ENCODE results near the gene EIF4G2. TPM values are rescaled to one million over a fixed set of nuclear protein-coding genes. Genes with fewer than 3 reads are reported as not detected.

EIF4G2 gene
- total RNA-seq, 1 donor from 2014 or later, result 769 TPM

DNA sequence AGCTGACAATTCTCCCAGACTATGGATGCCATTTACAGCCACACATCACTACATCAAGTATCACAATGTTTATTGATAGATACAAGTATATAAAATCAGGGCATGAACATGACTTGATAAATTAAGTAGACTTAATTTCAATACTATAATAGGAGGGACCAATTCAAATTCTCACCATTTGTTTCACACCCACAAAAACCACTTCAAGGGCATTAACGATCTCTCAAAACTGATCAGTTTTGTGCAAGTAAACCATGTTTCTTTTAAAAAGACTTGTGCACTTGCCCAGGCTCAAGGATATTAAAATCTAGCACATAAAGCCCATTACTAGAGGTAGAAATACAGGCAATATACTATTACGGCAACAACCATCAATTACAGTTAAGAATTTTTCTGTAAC is 11.7 kb downstream of the EIF4G2 start:
- H3K27me3 Mint-ChIP-seq, result no peaks in the 10 kb centered on the region
- H3K9me3 Mint-ChIP-seq, result no peaks in the 10 kb centered on the region
- ATAC-seq (ENCODE audit: low read depth) (no peak), DNase-seq (no peak)
- H3K27ac Mint-ChIP-seq, result no peak overlapping the region
- H3K4me1 Mint-ChIP-seq, result peaks cover 24% of the 10 kb centered on the region
- TF ChIP-seq, protein P1, sequence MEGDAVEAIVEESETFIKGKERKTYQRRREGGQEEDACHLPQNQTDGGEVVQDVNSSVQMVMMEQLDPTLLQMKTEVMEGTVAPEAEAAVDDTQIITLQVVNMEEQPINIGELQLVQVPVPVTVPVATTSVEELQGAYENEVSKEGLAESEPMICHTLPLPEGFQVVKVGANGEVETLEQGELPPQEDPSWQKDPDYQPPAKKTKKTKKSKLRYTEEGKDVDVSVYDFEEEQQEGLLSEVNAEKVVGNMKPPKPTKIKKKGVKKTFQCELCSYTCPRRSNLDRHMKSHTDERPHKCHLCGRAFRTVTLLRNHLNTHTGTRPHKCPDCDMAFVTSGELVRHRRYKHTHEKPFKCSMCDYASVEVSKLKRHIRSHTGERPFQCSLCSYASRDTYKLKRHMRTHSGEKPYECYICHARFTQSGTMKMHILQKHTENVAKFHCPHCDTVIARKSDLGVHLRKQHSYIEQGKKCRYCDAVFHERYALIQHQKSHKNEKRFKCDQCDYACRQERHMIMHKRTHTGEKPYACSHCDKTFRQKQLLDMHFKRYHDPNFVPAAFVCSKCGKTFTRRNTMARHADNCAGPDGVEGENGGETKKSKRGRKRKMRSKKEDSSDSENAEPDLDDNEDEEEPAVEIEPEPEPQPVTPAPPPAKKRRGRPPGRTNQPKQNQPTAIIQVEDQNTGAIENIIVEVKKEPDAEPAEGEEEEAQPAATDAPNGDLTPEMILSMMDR (IDR thresholded peaks at IDR 0.05), result no peak
- H3K4me3 Mint-ChIP-seq, result no peak overlapping the region
- peaks cover 70% of the 10 kb centered on the region for H3K36me3 Mint-ChIP-seq (ENCODE audit: low read depth)
- ChIA-PET POLR2A (interaction anchor here (1.3 to 5.6 kb wide), 2 partner anchors 12 to 52 kb away, joined by 3 to 65 read pairs; partner anchors contain the start of gene EIF4G2), CTCF (no interaction called here)
- intact Hi-C loops (cut with micrococcal nuclease), result loop anchor here (1.0 kb wide), 1 partner anchor 10 kb away; no protein-coding TSS in a partner anchor

DNA sequence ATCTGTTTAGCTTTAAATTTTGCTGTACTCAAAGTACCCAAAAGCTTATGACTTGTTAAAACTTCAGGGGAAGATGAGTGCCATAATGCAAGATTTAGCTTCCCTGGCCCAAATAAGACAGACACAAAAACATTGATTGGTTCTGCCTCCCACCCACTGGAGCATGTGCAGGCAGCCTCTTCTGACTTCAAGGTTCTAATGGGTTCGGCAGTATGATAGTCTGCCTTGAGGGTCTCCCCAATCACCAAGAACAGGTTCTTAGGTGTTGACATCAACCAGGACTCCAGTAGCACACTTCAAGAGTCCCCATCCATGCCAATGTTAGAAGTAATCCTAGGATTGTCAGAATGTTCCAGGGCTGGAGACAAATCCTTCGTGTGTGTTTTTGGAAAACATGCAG is 12.5 kb downstream of the EIF4G2 start:
- H3K4me3 Mint-ChIP-seq, result no peak overlapping the region
- POLR2A ChIA-PET, result interaction anchor here (1.3 to 5.6 kb wide), 2 partner anchors 12 to 53 kb away, joined by 3 to 65 read pairs; partner anchors contain the start of gene EIF4G2
- ATAC-seq (ENCODE audit: low read depth) (no peak), DNase-seq (no peak)
- peaks cover 62% of the 10 kb centered on the region for H3K36me3 Mint-ChIP-seq (ENCODE audit: low read depth)
- no peak overlapping the region for H3K27ac Mint-ChIP-seq
- TF ChIP-seq, protein P1 (IDR thresholded peaks at IDR 0.05), result no peak
- no peaks in the 10 kb centered on the region for H3K9me3 Mint-ChIP-seq
- intact Hi-C loops (cut with micrococcal nuclease), result no loop called here
- peaks cover 20% of the 10 kb centered on the region for H3K4me1 Mint-ChIP-seq
- H3K27me3 Mint-ChIP-seq, result no peaks in the 10 kb centered on the region
- CTCF ChIA-PET, result no interaction called here

DNA sequence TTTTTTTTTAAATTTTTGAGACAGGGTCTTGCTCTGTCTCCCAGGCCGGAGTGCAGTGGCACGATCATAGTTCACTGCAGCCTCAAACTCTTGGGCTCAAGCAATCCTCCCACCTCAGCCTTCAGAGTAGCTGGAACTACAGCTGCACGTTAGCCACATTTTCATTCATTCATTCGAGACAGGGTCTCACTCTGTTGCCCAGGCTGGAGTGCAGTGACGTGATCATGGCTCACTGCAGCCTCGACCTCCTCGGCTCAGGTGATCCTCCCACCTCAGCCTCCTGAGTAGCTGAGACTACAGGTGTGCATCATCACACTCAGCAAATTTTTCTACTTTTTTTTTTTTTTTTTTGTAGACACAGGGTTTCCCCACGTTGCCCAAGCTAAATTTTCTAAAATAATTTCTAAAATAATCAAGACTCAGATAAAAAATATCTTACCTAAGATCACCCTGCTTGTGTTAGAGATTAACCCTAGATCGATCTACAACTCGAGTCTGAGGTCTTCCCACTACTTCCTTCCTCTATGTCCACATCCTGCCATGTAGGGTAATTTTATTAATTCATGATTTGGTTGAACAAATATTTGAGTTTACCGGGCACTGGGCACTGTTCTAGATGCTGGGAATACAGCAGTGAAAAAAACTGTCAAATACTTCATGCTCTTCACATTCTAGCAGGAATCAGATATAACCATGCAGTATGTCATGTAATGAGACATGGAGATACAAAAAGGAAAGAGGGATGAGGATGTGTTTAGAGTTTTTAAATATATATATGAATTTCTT is 15.1 kb downstream of the EIF4G2 start:
- ATAC-seq (ENCODE audit: low read depth), result no peak
- Mint-ChIP-seq H3K27me3 (no peaks in the 10 kb centered on the region), H3K9me3 (no peaks in the 10 kb centered on the region), H3K36me3 (ENCODE audit: low read depth) (peaks cover 37% of the 10 kb centered on the region), H3K27ac (no peak overlapping the region), H3K4me1 (peaks cover 16% of the 10 kb centered on the region), H3K4me3 (no peak overlapping the region)
- intact Hi-C loops (cut with micrococcal nuclease), result loop anchor here (2.0 to 5.0 kb wide), 3 partner anchors 65 to 473 kb away; partner anchors contain the start of gene ZBED5
- DNase-seq, result no peak
- CTCF ChIA-PET, result interaction anchor here (1.1 to 3.0 kb wide), 26 partner anchors 7 to 994 kb away, joined by 3 to 30 read pairs (median 8); partner anchors contain the start of genes EIF4G2 and ZBED5
- TF ChIP-seq, protein P1 (IDR thresholded peaks at IDR 0.05), result no peak
- POLR2A ChIA-PET, result interaction anchor here (1.4 to 3.5 kb wide), 4 partner anchors 10 to 140 kb away, joined by 4 to 77 read pairs (median 7); partner anchors contain the start of genes EIF4G2 and ZBED5

DNA sequence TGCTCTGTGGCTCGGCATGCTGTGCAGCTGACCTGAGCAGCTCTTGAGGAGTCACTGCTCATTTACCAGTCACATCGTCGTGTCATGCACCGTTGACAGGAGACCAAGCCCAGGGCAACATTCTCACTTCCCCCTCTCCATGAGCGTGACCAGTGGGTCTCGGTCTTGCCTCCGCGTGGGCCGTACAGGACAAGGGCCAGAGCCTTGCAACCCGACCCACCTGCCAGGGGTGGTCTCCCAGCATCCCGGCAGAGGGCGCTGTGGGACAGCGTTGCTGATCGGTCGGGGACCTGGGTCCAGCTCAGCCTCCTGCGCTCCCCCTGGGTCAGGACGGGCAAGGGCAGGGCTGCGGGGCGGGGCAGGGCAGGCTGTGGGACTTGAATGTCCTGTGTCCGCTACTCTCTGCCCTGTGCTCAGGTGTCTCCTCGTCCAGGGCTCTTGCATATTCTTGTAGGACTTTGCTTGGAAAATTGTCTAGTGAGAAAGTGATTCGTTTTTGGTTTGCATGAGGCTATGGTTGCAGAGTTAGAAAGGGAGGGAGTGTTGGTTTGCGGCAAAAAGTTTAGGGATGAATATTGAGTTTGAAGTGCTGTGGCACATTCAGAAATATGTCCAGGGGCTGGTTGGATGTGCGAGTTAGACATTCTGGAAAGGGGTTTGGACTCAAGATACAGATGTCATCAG is 16.2 kb downstream of the EIF4G2 start:
- DNase-seq (peak; percentile 83), ATAC-seq (ENCODE audit: low read depth) (peak; percentile 91)
- POLR2A ChIA-PET, result interaction anchor here (0.6 to 3.5 kb wide), 10 partner anchors 8 to 1332 kb away, joined by 3 to 77 read pairs (median 4); partner anchors contain the start of genes EIF4G2, ZBED5 and ZNF143
- Mint-ChIP-seq H3K4me1 (peaks cover 16% of the 10 kb centered on the region), H3K27me3 (no peaks in the 10 kb centered on the region), H3K9me3 (no peaks in the 10 kb centered on the region), H3K27ac (no peak overlapping the region), H3K36me3 (ENCODE audit: low read depth) (peaks cover 26% of the 10 kb centered on the region), H3K4me3 (peak overlapping the region; percentile 13)
- TF ChIP-seq, protein P1 (IDR thresholded peaks at IDR 0.05), result peak; percentile 72
- CTCF ChIA-PET, result interaction anchor here (0.5 to 3.0 kb wide), 38 partner anchors 8 to 1057 kb away, joined by 3 to 30 read pairs (median 6); partner anchors contain the start of genes EIF4G2 and ZBED5
- intact Hi-C loops (cut with micrococcal nuclease), result loop anchor here (1.0 to 5.0 kb wide), 6 partner anchors 66 to 995 kb away; partner anchors contain the start of gene ZBED5
